HepG2 (cell line): ENCODE results near the gene CYB5R3. TPM values are rescaled to one million over a fixed set of nuclear protein-coding genes. Genes with fewer than 3 reads are reported as not detected.
A peak's percentile ranks its signal among the peaks of the same experiment; 100 is the strongest.

Experiments used
- ATAC-seq: fragments of 200-7000 bp; cut with Tn5 transposase; 3 replicates; pipeline ENCODE4 v1.9.1; 2020; ENCODE audit warnings: mild to moderate bottlenecking, moderate library complexity
- BruUV-seq: library from RNA; stranded (reverse); fragments of 400-500 nt; replicated peaks from 2 replicates; lab custom pipeline; 2021; lab: Mats Ljungman, UMichigan
- CTCF ChIA-PET: fragments of 300-600 bp; formaldehyde crosslinking; extraction: SDS; loops from one replicate; lab custom pipeline; 2021; ENCODE audit warnings: low total read pairs, inconsistent platforms, low intra/inter-chr PET ratio; lab: Yijun Ruan, JAX
- POLR2A ChIA-PET: fragments of 350-600 bp; sonication (Branson Sonifier 250); formaldehyde crosslinking; loops from one replicate; lab custom pipeline; 2020; ENCODE audit warnings: antibody characterized with exemption, inconsistent platforms; lab: Yijun Ruan, JAX
- DNase-seq: peaks from one replicate; pipeline ENCODE4 v3.0.0-alpha.2; 2015; ENCODE audit warnings: low spot score
- FAIRE-seq: peaks from 3 replicates; lab custom pipeline; 2011; peaks lifted over from hg19 to GRCh38; lab: Jason Lieb, UNC
- H2AFZ ChIP-seq: one replicate; pipeline ENCODE4 v1.6.1; 2011; ENCODE audit warnings: low read length, inconsistent platforms
- H3K27ac ChIP-seq: fragments of 300-600 bp; 3 replicates; pipeline ENCODE4 v1.8.0; 2011; ENCODE audit warnings: mixed run types, mild to moderate bottlenecking, mixed read lengths, low read length, inconsistent platforms; ENCODE audit not compliant: insufficient read depth; ENCODE audit errors: extremely low read length
- H3K27me3 ChIP-seq, 2 experiments: fragments of 200-600 bp in 1 of 2; 2 replicates in 1 of 2; 3 replicates in 1 of 2; pipeline versions ENCODE4 v1.6.0 to v1.8.0; 2011; ENCODE audit warnings: low read length in 2 of 2, mild to moderate bottlenecking in 2 of 2, moderate library complexity in 2 of 2, inconsistent platforms in 1 of 2; ENCODE audit not compliant: insufficient read depth in 2 of 2, control insufficient read depth in 1 of 2
- H3K36me3 ChIP-seq, 2 experiments: fragments of 200-600 bp in 1 of 2; replicated peaks in 1 of 2; 2 replicates in 1 of 2; 3 replicates in 1 of 2; pipeline versions ENCODE4 v1.5.1 to v1.8.0; 2011; ENCODE audit warnings: low read length in 2 of 2, inconsistent platforms in 1 of 2; ENCODE audit not compliant: insufficient read depth in 2 of 2, control insufficient read depth in 1 of 2
- H3K4me1 ChIP-seq: 2 replicates; pipeline ENCODE4 v1.5.1; 2012; ENCODE audit warnings: low read length, inconsistent platforms; ENCODE audit not compliant: insufficient read depth
- H3K4me2 ChIP-seq: 2 replicates; pipeline ENCODE4 v1.6.0; 2011; ENCODE audit warnings: low read depth, low read length, inconsistent platforms
- H3K4me3 ChIP-seq, 3 experiments: fragments of 200-600 bp in 1 of 3; sonication (generic), shearing (Covaris generic) in 1 of 3; replicated peaks in 1 of 3; 2 replicates each; pipeline ENCODE4 v1.5.1; 2011 to 2016; ENCODE audit warnings: low read length in 3 of 3, inconsistent platforms in 2 of 3, low read depth in 2 of 3, mild to moderate bottlenecking in 2 of 3, control low read depth in 1 of 3, mixed read lengths in 1 of 3; ENCODE audit not compliant: insufficient read depth in 1 of 3
- H3K79me2 ChIP-seq: one replicate; pipeline ENCODE4 v1.6.1; 2011; ENCODE audit warnings: low read length, inconsistent platforms; ENCODE audit not compliant: insufficient read depth
- H3K9ac ChIP-seq: 2 replicates; pipeline ENCODE4 v1.6.0; 2011; ENCODE audit warnings: mild to moderate bottlenecking, low read depth, low read length, inconsistent platforms; ENCODE audit not compliant: insufficient read depth
- H3K9me3 ChIP-seq: 2 replicates; pipeline ENCODE4 v1.5.1; 2012; ENCODE audit warnings: mild to moderate bottlenecking, low read length
- H4K20me1 ChIP-seq: 2 replicates; pipeline ENCODE4 v1.6.0; 2011; ENCODE audit warnings: inconsistent platforms, mild to moderate bottlenecking, low read length, moderate library complexity; ENCODE audit not compliant: insufficient read depth
- GATAD2A ChIP-seq: IDR thresholded peaks from 2 replicates; pipeline ENCODE4 v1.6.1; 2016
- RBM22 ChIP-seq: fragments of 200-400 bp; formaldehyde crosslinking; optimal IDR thresholded peaks from 2 replicates; pipeline ENCODE3; 2017; ENCODE audit warnings: mild to moderate bottlenecking, low read length, moderate library complexity
- RFXAP ChIP-seq: sonication (generic); formaldehyde crosslinking; IDR thresholded peaks from 2 replicates; pipeline ENCODE4 v1.4.0; 2020; ENCODE audit warnings: missing genetic modification reagents, borderline replicate concordance
- ZNF484 ChIP-seq: sonication (generic); formaldehyde crosslinking; IDR thresholded peaks from 2 replicates; pipeline ENCODE4 v1.5.1; 2020; ENCODE audit warnings: mild to moderate bottlenecking, low read depth, missing genetic modification reagents, borderline replicate concordance
- ZNF724P ChIP-seq: sonication (generic); formaldehyde crosslinking; IDR thresholded peaks from 2 replicates; pipeline ENCODE4 v1.8.0; 2022; ENCODE audit warnings: missing genetic modification reagents, borderline replicate concordance
- WGBS: methylation state at CpG from one replicate; pipeline ENCODE4 v1.1.6; 2017; ENCODE audit warnings: low lambda C conversion rate; 5-methylcytosine and 5-hydroxymethylcytosine counted together
- in situ Hi-C: cut with HindIII; loops from 2 replicates; pipeline ENCODE4 v1.10.0; 2017; ENCODE audit warnings: low pct_unique_long_range_greater_than_20kb; ENCODE audit not compliant: extremely low pct_ligation_motif_present
- intact Hi-C: fragments of 100-400 bp; cut with micrococcal nuclease; formaldehyde crosslinking; loops from one replicate; pipeline ENCODE4 v1.10.0; 2022; ENCODE audit not compliant: unreplicated experiment
- polyA plus RNA-seq, 8 experiments: library from polyadenylated mRNA; depleted of rRNA in 3 of 8; stranded (reverse) in 7 of 8; unstranded in 1 of 8; fragments of >200 nt; fragmentation: Illumina TruSeq in 4 of 8; extraction: Trizol in 4 of 8; gene quantifications; 2 replicates each; pipeline versions ENCODE4 v1.2.1 to v1.2.3, GENCODE V29; 2011 to 2016; ENCODE audit warnings: low read depth in 4 of 8, missing spikeins in 1 of 8, mixed read lengths in 1 of 8; ENCODE audit not compliant: insufficient read depth in 1 of 8
- total RNA-seq, 5 experiments: library from RNA; depleted of rRNA; stranded (reverse); fragments of >200 nt; fragmentation: Illumina TruSeq; extraction: Trizol; gene quantifications; 2 replicates each; pipeline ENCODE4 v1.2.3, GENCODE V29; 2016; ENCODE audit warnings: low read depth in 1 of 5
- TF ChIP-seq, protein P1 (sequence below): sonication (generic); formaldehyde crosslinking; IDR thresholded peaks from 2 replicates; pipeline ENCODE4 v1.8.1; 2022; ENCODE audit warnings: mild to moderate bottlenecking, missing genetic modification reagents
- TF ChIP-seq, protein P2 (sequence below), 2 experiments: fragments of 450-650 bp in 1 of 2; sonication (generic) in 1 of 2; formaldehyde crosslinking; IDR thresholded peaks; 2 replicates each; pipeline versions ENCODE4 v1.5.0 to v1.8.0; 2020 to 2022; ENCODE audit warnings: mild to moderate bottlenecking in 1 of 2, missing genetic modification reagents in 1 of 2

The CYB5R3 gene
- total and polyA plus RNA-seq, 2 of the 13 experiments (the other 11 are each of a cell fraction or from before 2014, with no cell fraction given), result 32.4 to 305 TPM

DNA sequence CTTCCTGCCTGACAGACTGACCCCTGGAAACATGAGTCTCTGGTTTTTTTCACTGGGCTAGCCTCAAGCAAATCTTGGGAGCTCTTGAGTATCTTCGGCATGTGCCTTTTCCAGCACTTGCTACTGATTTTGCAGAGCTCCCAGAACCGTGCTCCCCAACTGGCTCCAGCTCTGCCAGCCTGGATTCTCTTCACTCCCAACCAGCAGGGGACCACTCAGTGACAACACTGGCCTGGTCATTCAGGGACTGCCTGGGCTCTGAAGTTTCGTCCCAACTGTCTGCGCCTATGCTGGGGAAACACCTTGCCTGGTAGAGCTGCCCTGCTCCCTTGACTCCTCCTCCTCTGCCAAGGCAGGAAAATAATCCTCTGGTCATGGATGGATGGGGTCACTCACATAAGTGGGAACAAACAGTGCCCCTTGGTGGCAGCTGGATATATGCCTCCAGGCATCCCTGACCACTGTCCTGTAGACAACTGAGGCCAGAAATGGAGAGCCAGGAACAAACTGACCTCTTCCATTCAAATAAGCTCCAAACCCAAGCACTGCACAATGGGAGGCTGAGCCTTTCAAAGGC, 64.7 kb downstream of the CYB5R3 start (continued):
- TF ChIP-seq, protein P1, sequence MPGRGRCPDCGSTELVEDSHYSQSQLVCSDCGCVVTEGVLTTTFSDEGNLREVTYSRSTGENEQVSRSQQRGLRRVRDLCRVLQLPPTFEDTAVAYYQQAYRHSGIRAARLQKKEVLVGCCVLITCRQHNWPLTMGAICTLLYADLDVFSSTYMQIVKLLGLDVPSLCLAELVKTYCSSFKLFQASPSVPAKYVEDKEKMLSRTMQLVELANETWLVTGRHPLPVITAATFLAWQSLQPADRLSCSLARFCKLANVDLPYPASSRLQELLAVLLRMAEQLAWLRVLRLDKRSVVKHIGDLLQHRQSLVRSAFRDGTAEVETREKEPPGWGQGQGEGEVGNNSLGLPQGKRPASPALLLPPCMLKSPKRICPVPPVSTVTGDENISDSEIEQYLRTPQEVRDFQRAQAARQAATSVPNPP (CRISPR knock-in tag), result no peak
- no peak for TF ChIP-seq ZNF724P
- TF ChIP-seq, protein P2, sequence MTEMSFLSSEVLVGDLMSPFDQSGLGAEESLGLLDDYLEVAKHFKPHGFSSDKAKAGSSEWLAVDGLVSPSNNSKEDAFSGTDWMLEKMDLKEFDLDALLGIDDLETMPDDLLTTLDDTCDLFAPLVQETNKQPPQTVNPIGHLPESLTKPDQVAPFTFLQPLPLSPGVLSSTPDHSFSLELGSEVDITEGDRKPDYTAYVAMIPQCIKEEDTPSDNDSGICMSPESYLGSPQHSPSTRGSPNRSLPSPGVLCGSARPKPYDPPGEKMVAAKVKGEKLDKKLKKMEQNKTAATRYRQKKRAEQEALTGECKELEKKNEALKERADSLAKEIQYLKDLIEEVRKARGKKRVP (CRISPR knock-in tag; IDR thresholded peaks at IDR 0.05), result no peak

DNA sequence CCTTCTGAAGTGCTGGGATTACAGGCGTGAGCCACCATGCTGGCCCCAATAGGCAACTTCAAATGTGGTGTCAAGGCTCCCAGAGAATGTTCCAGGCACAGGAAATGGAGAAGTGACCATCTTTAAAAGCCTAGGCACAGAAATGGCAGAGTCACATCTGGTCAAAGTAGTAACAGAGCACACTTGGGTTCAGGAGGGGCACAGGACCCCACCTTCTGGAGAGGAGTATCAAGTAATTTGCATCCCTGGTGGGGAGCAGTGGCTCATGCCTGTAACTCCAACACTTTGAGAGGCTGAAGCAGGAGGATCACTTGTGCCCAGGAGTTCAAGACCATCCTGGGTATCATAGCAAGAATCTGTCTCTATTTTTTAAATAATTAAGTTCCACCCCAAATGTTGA, 66.2 kb downstream of the CYB5R3 start:
- Histone ChIP-seq H4K20me1 (no peaks in the 10 kb centered on the region), H2AFZ (no peak overlapping the region), H3K4me1 (peaks cover 6% of the 10 kb centered on the region), H3K9me3 (no peaks in the 10 kb centered on the region), H3K36me3 (peaks cover 28 to 57% of the 10 kb centered on the region in 2 experiments), H3K9ac (no peak overlapping the region), H3K4me3 (no peak overlapping the region), H3K27me3 (no peaks in the 10 kb centered on the region), H3K27ac (no peak overlapping the region), H3K4me2 (no peak overlapping the region), H3K79me2 (peaks cover 8% of the 10 kb centered on the region)
- in situ Hi-C loops, result no loop called here
- POLR2A ChIA-PET, result interaction anchor here (2.6 kb wide), 1 partner anchor 14 kb away, joined by 12 read pairs; no protein-coding TSS in a partner anchor
- ATAC-seq (no peak), DNase-seq (no peak), FAIRE-seq (no peak)
- no peak for TF ChIP-seq ZNF484 (CRISPR knock-in tag)
- peak; percentile 26 for TF ChIP-seq RBM22
- TF ChIP-seq GATAD2A (CRISPR knock-in tag), result no peak
- no peak for TF ChIP-seq RFXAP
- no TSS peak for BruUV-seq
- intact Hi-C loops, result no loop called here
- WGBS, result 100% methylated on average over 1 of the region's 1 CpG
- CTCF ChIA-PET, result no interaction called here
